Measurements from ENCODE around the gene MRNIP. TPM values are rescaled to one million over a fixed set of nuclear protein-coding genes. Genes with fewer than 3 reads are reported as not detected.

MRNIP gene
- total and polyA plus RNA-seq, 4 donors = 5.4 to 12.0 (median 7.3) TPM

DNA sequence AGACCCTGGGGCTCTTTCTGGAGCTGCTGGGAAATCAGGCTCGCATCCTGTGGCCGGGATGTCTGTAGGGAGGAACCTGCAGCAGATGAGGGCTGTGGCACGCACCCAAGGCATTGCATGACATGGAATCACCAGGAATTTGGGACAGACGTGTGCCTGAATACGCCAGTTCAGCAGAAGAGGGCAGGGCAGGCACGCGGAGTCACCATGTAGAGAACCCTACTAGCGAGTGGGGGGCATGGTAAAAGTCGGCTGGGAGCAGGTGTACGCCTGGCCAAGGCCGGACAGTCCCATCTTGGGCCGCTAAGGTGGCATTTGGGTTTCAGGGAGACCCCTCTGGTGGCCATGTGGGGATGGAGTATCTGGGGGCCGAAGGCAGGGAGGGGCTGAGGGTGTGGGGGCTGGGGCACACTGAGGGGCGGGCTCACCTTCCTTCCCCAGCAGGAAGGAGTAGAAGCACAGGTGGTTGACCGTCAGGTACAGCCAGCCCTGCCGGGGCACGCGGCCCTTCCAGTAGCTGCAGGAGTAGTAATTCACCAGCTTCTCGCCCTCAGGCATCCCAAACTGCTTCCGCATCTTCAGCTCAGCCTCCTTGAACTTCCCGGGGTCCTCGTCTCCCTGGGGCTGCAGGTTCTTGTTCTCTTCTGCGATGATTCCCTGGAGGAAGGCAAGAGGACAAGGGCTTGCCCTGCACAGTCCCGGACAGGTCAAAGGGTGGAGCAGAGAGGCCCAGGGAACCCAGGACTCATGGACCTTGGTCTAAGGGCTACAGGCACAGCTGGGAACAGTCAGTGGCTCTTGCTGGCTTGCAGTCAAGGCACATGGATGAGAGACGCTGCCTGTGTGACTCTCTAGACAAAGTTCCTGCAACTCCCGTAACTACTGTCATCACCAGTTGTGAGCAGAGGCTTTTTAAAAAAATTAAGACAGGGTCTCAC lies 35.6 kb upstream of the MRNIP start:
- H3K27ac ChIP-seq (ENCODE audit: low read depth in 1 of 2, low read length in 2 of 2) = no peak overlapping the region
- no peak for DNase-seq (ENCODE audit: low spot score)
- TF ChIP-seq FOXA2 (IDR thresholded peaks at IDR 0.05) (no peak), HNF4A (conservative IDR thresholded peaks at IDR 0.05) (peak; percentile 69 to 81), SP1 (IDR thresholded peaks at IDR 0.05) (no peak), FOXA1 (IDR thresholded peaks at IDR 0.05) (no peak), GABPA (IDR thresholded peaks at IDR 0.05 in 1 of 2, conservative IDR thresholded peaks at IDR 0.05 in 1 of 2) (no peak)
- TF ChIP-seq, protein P1, sequence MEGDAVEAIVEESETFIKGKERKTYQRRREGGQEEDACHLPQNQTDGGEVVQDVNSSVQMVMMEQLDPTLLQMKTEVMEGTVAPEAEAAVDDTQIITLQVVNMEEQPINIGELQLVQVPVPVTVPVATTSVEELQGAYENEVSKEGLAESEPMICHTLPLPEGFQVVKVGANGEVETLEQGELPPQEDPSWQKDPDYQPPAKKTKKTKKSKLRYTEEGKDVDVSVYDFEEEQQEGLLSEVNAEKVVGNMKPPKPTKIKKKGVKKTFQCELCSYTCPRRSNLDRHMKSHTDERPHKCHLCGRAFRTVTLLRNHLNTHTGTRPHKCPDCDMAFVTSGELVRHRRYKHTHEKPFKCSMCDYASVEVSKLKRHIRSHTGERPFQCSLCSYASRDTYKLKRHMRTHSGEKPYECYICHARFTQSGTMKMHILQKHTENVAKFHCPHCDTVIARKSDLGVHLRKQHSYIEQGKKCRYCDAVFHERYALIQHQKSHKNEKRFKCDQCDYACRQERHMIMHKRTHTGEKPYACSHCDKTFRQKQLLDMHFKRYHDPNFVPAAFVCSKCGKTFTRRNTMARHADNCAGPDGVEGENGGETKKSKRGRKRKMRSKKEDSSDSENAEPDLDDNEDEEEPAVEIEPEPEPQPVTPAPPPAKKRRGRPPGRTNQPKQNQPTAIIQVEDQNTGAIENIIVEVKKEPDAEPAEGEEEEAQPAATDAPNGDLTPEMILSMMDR (IDR thresholded peaks at IDR 0.05; ENCODE audit: low read depth, low read length, missing input control) = no peak
- H3K36me3 ChIP-seq (ENCODE audit: control insufficient read depth in 4 of 4, insufficient read depth in 3 of 4, low read depth in 1 of 4, low read length in 3 of 4) = peaks cover 19 to 65% (median 58%) of the 10 kb centered on the region in 4 donors
- H3K9me3 ChIP-seq (ENCODE audit: control insufficient read depth in 4 of 4, low read length in 3 of 4) = no peaks in the 10 kb centered on the region
- WGBS = 87% methylated on average over 26 of the region's 26 CpGs
- H3K4me1 ChIP-seq (ENCODE audit: control insufficient read depth in 4 of 4, insufficient read depth in 4 of 4, low read length in 3 of 4) = peaks cover 0 to 12% (median 0%) of the 10 kb centered on the region in 4 donors
- no peaks in the 10 kb centered on the region for H3K27me3 ChIP-seq (ENCODE audit: control insufficient read depth in 4 of 4, insufficient read depth in 4 of 4, low read length in 3 of 4)
- no peak overlapping the region for H3K4me3 ChIP-seq (ENCODE audit: low read depth in 1 of 3, low read length in 3 of 3)
- no peak overlapping the region for H3K9ac ChIP-seq (ENCODE audit: low read depth in 1 of 2, low read length in 2 of 2)

DNA sequence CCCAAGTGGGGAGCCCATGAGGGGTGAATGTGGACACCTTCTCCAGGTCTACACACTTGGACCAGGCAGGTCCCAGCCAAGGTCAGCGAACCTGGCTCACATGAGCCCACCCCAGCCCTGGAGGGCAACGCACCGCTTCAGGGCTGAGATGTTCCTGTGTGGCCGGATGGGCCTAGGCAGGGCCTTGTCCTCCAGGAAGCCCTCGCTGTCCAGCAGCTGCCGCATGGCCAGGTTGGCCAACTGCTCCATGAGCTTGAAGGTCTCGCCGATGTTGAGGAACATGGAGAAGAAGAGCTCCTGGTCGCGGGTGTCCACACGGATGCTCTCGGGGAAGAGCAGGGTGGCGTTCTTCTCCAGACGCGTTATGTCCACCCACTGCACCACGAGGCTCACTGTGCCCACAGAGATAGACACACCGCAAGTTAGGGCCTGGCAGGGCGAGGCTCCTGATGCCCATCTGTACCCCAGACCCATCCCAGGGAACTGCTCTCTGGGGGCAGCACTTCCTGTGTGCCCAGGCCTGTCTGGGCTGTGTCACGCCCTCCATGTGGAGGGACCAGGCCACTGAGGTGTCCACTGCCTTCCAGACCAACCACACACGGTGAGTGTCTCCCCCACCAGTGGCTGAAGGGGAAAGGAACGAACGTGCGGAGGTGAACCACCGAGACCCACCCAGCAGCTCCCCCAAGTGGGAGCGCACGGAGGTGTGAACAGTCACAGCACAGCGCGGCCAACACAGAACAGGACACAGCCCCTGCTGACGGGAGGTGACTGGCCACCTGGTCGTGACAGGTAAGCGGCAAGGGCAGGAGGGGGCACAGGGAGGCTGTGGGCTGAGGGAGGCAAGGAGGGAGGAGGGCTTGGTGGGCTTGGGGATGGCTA lies 34.7 kb upstream of the MRNIP start:
- WGBS = 94% methylated on average over 31 of the region's 31 CpGs
- H3K27ac ChIP-seq (ENCODE audit: low read depth in 1 of 2, low read length in 2 of 2) = no peak overlapping the region
- peaks cover 20 to 63% (median 55%) of the 10 kb centered on the region in 4 donors for H3K36me3 ChIP-seq (ENCODE audit: control insufficient read depth in 4 of 4, insufficient read depth in 3 of 4, low read depth in 1 of 4, low read length in 3 of 4)
- H3K4me1 ChIP-seq (ENCODE audit: control insufficient read depth in 4 of 4, insufficient read depth in 4 of 4, low read length in 3 of 4) = peaks cover 0 to 12% (median 0%) of the 10 kb centered on the region in 4 donors
- DNase-seq (ENCODE audit: low spot score) = no peak
- H3K9ac ChIP-seq (ENCODE audit: low read depth in 1 of 2, low read length in 2 of 2) = no peak overlapping the region
- no peaks in the 10 kb centered on the region for H3K9me3 ChIP-seq (ENCODE audit: control insufficient read depth in 4 of 4, low read length in 3 of 4)
- TF ChIP-seq NR2F2 (IDR thresholded peaks at IDR 0.05) (no peak), FOXA2 (IDR thresholded peaks at IDR 0.05) (no peak)
- TF ChIP-seq, protein P2, sequence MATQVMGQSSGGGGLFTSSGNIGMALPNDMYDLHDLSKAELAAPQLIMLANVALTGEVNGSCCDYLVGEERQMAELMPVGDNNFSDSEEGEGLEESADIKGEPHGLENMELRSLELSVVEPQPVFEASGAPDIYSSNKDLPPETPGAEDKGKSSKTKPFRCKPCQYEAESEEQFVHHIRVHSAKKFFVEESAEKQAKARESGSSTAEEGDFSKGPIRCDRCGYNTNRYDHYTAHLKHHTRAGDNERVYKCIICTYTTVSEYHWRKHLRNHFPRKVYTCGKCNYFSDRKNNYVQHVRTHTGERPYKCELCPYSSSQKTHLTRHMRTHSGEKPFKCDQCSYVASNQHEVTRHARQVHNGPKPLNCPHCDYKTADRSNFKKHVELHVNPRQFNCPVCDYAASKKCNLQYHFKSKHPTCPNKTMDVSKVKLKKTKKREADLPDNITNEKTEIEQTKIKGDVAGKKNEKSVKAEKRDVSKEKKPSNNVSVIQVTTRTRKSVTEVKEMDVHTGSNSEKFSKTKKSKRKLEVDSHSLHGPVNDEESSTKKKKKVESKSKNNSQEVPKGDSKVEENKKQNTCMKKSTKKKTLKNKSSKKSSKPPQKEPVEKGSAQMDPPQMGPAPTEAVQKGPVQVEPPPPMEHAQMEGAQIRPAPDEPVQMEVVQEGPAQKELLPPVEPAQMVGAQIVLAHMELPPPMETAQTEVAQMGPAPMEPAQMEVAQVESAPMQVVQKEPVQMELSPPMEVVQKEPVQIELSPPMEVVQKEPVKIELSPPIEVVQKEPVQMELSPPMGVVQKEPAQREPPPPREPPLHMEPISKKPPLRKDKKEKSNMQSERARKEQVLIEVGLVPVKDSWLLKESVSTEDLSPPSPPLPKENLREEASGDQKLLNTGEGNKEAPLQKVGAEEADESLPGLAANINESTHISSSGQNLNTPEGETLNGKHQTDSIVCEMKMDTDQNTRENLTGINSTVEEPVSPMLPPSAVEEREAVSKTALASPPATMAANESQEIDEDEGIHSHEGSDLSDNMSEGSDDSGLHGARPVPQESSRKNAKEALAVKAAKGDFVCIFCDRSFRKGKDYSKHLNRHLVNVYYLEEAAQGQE (IDR thresholded peaks at IDR 0.05) = no peak
- TF ChIP-seq, protein P3, sequence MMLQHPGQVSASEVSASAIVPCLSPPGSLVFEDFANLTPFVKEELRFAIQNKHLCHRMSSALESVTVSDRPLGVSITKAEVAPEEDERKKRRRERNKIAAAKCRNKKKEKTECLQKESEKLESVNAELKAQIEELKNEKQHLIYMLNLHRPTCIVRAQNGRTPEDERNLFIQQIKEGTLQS (IDR thresholded peaks at IDR 0.05) = no peak
- no peaks in the 10 kb centered on the region for H3K27me3 ChIP-seq (ENCODE audit: control insufficient read depth in 4 of 4, insufficient read depth in 4 of 4, low read length in 3 of 4)
- H3K4me3 ChIP-seq (ENCODE audit: low read depth in 1 of 3, low read length in 3 of 3) = no peak overlapping the region
